ENCODE data around the gene CRISP3. TPM values are rescaled to one million over a fixed set of nuclear protein-coding genes. Genes with fewer than 3 reads are reported as not detected.

The CRISP3 gene
- total RNA-seq, 1 experiment from 2014 or later, result not detected

DNA sequence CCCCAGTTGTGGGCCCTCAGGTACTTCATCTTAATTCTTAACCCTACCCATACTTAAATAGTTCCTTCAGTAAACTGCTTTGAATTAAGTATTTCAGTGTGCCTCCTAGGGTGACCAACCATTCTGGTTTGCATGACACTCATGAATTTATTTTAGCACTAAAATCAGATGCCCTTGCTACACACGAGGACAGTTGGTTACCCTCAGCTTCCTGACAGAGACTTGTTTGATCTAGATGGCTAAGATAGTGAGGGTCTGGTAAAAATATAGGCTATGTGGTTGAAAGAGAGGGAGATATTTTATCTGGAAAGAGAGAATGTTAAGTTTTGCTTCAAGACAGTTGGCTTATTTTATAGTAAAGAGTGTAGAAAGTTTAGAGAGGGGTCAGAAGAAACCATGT, 32.3 kb upstream of the CRISP3 start:
- H3K27me3 ChIP-seq (replicated peaks; ENCODE audit: insufficient read depth, low read depth, low read length, poor library complexity), result no peaks in the 10 kb centered on the region
- intact Hi-C loops (cut with micrococcal nuclease; ENCODE audit: unreplicated experiment), result no loop called here
- DNase-seq (ENCODE audit: low spot score), result no peak
- no peaks in the 10 kb centered on the region for H3K4me1 ChIP-seq (ENCODE audit: insufficient read depth, low read length, poor library complexity, severe bottlenecking)
- no peak overlapping the region for H3K27ac ChIP-seq (ENCODE audit: low read depth, low read length, poor library complexity, severe bottlenecking)
- ChIA-PET POLR2A (ENCODE audit: low non-redundant PET) (no interaction called here), CTCF (no interaction called here)
- H3K9me3 ChIP-seq (ENCODE audit: low read depth, low read length, poor library complexity, severe bottlenecking), result no peaks in the 10 kb centered on the region
- no peaks in the 10 kb centered on the region for H3K36me3 ChIP-seq (ENCODE audit: insufficient read depth, low read length, poor library complexity, severe bottlenecking)
- H3K4me3 ChIP-seq (ENCODE audit: low read depth, low read length, poor library complexity, severe bottlenecking), result no peak overlapping the region
- BruUV-seq (replicated peaks), result no TSS peak
- no peak for TF ChIP-seq CTCF (conservative IDR thresholded peaks at IDR 0.05; ENCODE audit: low read depth, low read length)
- no peak for TF ChIP-seq EZH2 (IDR thresholded peaks at IDR 0.05; ENCODE audit: borderline replicate concordance, low read depth, low read length, poor library complexity, severe bottlenecking)

DNA sequence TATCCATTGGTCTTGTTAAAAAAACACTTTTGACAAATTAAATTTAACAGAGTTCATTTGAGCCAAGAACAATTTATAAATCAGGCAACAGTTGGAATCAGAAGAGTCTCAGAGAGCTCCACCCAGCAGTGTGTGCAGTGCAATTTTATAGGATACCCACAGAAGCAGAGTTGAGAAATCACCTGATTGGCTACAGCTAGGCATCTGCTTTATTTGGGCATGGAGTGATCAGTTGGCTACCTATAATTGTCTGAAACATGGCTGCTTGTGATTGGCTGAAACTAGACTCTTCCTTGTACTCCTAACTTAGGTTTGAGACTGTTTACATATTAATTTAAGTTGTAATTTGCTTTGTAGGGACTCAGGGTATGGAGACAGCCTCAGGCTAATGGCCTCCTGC, 30.9 kb upstream of the CRISP3 start:
- H3K27me3 ChIP-seq (replicated peaks; ENCODE audit: insufficient read depth, low read depth, low read length, poor library complexity), result no peaks in the 10 kb centered on the region
- no peaks in the 10 kb centered on the region for H3K4me1 ChIP-seq (ENCODE audit: insufficient read depth, low read length, poor library complexity, severe bottlenecking)
- H3K36me3 ChIP-seq (ENCODE audit: insufficient read depth, low read length, poor library complexity, severe bottlenecking), result no peaks in the 10 kb centered on the region
- H3K27ac ChIP-seq (ENCODE audit: low read depth, low read length, poor library complexity, severe bottlenecking), result no peak overlapping the region
- no TSS peak for BruUV-seq (replicated peaks)
- H3K4me3 ChIP-seq (ENCODE audit: low read depth, low read length, poor library complexity, severe bottlenecking), result no peak overlapping the region
- intact Hi-C loops (cut with micrococcal nuclease; ENCODE audit: unreplicated experiment), result no loop called here
- CTCF ChIA-PET, result no interaction called here
- no peak for TF ChIP-seq CTCF (conservative IDR thresholded peaks at IDR 0.05; ENCODE audit: low read depth, low read length)
- no peak for TF ChIP-seq EZH2 (IDR thresholded peaks at IDR 0.05; ENCODE audit: borderline replicate concordance, low read depth, low read length, poor library complexity, severe bottlenecking)
- no peaks in the 10 kb centered on the region for H3K9me3 ChIP-seq (ENCODE audit: low read depth, low read length, poor library complexity, severe bottlenecking)
- DNase-seq (ENCODE audit: low spot score), result peak; percentile 6
- POLR2A ChIA-PET (ENCODE audit: low non-redundant PET), result no interaction called here

GRCh38 chr6:49772285-49772684, 28.1 kb upstream of the CRISP3 start:
- DNase-seq (ENCODE audit: low spot score), result no peak
- peaks cover 3% of the 10 kb centered on the region for H3K27me3 ChIP-seq (replicated peaks; ENCODE audit: insufficient read depth, low read depth, low read length, poor library complexity)
- TF ChIP-seq CTCF (conservative IDR thresholded peaks at IDR 0.05; ENCODE audit: low read depth, low read length) (no peak), EZH2 (IDR thresholded peaks at IDR 0.05; ENCODE audit: borderline replicate concordance, low read depth, low read length, poor library complexity, severe bottlenecking) (no peak)
- no peak overlapping the region for H3K4me3 ChIP-seq (ENCODE audit: low read depth, low read length, poor library complexity, severe bottlenecking)
- H3K36me3 ChIP-seq (ENCODE audit: insufficient read depth, low read length, poor library complexity, severe bottlenecking), result no peaks in the 10 kb centered on the region
- no peak overlapping the region for H3K27ac ChIP-seq (ENCODE audit: low read depth, low read length, poor library complexity, severe bottlenecking)
- ChIA-PET POLR2A (ENCODE audit: low non-redundant PET) (no interaction called here), CTCF (no interaction called here)
- no peaks in the 10 kb centered on the region for H3K4me1 ChIP-seq (ENCODE audit: insufficient read depth, low read length, poor library complexity, severe bottlenecking)
- no TSS peak for BruUV-seq (replicated peaks)
- intact Hi-C loops (cut with micrococcal nuclease; ENCODE audit: unreplicated experiment), result no loop called here
- no peaks in the 10 kb centered on the region for H3K9me3 ChIP-seq (ENCODE audit: low read depth, low read length, poor library complexity, severe bottlenecking)

Data from A673 (cell line).